AML-193 (cell line): ENCODE results near the gene TPD52L2.
"Not testable (repeated sequence)": the region's sequence is repeated elsewhere in the genome, so short reads cannot be mapped to it uniquely, and the experiment has no call there.

ENCODE experiments used
- DNase-seq, 2 experiments: peaks; one replicate each; lab custom pipeline; 2025; lab: John Stamatoyannopoulos, UW

TPD52L2 gene

DNA sequence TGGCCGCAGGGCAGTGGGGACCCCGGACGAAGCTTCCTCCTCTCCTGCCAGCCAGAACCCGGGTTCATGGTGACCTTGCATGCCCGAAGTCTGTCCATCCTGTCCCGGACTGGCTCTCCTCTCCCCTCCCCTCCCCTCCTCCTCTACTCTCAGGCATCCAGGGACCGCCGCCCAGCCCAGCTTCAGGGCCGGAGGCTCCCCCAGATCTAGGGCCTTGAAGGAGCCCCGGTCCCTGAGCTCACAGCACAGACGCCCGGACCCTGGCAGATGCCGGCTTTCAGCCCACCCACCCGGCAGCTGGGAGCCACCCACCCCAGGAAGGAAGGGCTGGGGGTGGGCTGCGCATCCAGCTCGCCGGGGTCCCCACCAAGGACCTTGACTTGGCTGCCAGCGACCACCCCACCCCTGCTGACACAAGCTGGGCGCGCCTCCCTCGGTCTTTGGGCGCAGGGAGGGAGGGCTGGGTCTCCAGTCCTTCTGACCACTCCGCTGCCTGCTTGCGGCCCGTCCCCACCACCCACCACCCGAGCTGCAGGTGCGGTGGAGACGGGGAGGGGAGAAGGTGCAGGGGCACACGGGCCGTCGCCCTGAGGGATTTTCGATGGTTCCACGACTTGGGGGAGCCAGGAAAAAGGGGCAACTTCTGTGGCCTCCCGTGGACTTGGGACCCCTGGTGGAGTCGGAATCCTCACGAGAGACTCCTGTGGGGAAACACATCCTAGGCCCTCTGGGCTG lies 9.5 kb upstream of the TPD52L2 start:
- no peak for DNase-seq

DNA sequence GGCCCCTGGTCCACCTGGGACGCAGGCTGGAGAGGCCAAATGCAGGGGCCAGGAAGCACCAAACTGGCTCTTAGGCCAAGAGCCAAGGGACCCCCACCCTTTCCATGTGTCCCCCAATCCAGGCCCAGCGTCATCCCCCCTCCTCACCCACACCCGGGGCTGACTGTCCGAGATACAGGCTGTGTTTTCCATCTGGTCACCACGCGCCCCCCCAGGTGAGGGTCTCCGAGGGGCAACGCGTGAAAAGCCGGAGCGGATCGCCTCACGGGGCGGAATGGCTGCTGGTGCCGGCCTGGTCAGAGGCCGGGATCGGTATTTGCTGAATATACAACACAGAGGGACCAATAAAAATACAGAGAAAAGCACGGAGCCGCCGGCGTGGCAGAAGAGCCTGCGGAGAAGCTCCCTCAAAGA lies 9.0 kb upstream of the TPD52L2 start:
- no peak for DNase-seq

DNA sequence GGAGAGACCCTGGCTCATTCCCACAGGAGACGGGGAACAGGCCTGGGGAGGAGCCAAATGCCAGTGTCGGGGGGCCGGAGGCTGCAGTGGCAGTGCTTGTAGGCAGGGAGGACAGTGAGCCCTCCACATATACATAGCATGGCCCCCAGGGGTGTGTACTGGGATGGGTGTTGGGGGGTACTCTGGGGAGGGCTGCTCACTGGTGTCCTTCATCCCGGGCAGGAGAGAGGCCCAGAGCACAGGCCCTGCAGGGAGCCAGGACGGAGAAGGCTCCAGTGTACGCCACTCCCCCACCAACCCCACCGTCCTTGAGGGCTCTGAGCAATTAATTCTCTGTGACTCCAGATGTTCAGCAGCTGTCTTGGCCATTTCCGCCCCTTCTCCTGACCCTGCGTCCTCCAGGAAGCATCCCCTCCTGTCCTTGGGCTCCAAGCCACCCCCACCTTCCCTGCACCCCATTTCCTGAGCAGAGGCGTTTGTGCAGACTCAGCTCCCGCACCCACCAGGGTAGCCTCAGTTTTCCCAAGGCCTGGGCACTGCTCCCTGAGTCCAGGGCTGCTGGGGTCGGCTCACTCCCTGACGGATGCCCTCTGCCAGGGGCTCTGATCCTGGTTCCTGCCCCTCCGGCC lies 7.2 kb upstream of the TPD52L2 start:
- no peak for DNase-seq

DNA sequence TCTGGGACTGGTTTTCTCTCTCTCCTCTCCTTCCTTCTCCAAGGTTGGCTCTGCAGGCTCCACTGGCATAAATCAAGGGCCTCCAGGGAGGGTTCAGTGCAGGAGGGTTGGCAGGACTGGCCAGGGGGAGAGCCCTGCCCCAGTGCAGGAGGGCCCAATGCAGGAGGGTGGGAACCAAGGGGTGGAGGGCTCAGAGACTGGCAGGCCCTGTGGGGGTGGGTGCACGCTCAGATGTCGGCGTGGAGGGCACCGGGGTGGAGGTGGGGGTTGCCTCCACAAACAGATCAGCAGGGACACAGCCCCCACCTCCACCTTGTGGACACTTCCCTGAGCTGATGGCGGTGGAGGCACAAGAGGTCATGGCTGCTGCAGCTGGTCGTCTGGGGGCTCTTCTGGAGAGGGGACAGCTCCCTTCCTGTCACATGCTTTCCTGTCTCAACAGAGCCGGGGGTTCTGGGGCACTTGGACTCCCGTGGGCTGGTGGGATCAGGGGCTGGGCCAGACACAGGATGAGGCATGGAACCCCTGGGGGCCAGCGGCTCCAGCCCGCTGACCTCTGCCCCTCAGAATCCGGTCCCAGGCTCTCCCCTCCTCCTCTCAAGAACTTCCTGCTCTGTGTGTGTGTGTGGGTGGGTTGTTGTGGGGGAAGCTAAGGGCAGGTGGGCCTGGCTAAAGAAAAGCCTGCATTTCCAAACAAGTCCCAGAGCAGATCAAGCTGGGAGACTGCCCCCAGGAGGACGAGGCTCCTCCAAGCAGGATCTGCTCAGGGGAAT lies 6.5 kb upstream of the TPD52L2 start:
- no peak for DNase-seq

DNA sequence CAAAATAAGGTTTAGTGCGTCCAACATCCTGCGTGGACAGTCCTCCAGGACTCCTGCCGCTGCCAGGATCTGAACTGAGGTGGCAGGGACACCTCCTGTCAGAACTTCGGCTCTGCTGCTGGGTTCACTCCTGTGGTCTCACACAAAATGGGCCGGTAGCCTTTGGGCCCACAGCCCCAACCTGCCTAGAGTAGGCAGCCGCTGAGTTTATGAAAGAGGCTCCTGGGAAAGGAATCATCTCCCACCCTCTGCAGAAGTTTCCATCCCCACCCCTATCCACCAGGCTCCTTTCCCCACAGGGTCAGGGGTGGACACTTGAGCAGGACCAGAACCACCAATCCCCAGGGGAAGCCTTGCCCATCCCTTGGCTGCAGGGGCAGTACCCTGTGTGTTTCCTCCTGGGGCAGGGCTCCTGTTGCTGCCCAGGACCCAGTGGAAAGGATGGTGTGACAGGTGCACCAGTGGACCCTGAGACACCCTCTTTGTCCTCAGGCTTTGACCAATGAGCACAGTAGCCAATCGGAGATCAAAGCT lies 5.8 kb upstream of the TPD52L2 start:
- no peak for DNase-seq

- no peak for DNase-seq
Observed at GRCh38 chr20:63860325-63861051, 4.6 kb upstream of the TPD52L2 start.

DNA sequence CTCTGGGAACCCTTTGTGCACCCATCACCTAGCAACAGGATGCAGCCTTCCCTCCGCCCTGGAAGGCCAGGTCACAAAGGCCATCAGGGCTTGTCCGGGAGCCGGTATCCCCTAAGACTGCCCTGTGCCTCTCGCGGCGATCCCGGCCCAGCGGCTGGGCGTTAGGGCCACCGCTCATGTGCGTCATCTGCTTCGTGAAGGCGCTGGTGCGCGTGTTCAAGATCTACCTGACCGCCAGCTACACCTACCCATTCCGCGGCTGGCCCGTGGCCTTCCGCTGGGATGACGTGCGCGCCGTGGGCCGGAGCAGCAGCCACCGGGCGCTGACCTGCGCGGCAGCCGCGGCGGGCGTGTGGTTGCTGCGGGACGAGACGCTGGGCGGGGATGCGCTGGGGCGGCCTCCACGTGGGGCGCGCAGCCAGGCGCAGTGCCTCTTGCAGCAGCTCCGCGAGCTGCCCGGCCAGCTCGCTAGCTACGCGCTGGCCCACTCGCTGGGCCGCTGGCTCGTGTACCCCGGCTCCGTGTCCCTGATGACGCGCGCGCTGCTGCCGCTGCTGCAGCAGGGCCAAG lies 3.6 kb upstream of the TPD52L2 start, which contains the start of gene ABHD16B:
Gene ABHD16B (plus strand): TSS at position 134 of the 570 bp plus-strand sequence. CDS start 43 bp downstream, at position 177.
- DNase-seq: no peak

DNA sequence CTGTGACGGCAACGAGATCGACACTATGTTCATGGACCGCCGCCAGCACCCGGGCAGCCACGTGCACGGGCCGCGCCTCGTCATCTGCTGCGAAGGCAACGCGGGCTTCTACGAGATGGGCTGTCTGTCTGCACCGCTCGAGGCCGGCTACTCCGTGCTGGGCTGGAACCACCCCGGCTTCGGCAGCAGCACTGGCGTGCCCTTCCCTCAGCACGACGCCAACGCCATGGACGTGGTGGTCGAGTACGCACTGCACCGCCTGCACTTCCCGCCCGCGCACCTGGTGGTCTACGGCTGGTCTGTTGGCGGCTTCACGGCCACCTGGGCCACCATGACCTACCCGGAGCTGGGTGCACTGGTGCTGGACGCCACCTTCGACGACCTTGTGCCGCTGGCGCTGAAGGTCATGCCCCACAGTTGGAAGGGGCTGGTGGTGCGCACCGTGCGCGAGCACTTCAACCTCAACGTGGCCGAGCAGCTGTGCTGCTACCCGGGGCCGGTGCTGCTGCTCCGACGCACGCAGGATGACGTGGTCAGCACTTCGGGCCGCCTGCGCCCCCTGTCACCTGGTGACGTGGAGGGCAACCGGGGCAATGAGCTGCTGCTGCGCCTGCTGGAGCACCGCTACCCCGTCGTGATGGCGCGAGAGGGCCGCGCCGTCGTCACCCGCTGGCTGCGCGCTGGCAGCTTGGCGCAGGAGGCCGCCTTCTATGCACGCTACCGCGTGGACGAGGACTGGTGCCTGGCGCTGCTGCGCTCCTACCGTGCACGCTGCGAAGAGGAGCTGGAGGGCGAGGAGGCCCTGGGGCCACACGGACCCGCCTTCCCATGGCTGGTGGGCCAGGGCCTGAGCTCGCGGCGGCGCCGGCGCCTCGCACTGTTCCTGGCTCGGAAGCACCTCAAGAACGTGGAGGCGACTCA lies 2.8 kb upstream of the TPD52L2 start:
- DNase-seq: no peak

DNA sequence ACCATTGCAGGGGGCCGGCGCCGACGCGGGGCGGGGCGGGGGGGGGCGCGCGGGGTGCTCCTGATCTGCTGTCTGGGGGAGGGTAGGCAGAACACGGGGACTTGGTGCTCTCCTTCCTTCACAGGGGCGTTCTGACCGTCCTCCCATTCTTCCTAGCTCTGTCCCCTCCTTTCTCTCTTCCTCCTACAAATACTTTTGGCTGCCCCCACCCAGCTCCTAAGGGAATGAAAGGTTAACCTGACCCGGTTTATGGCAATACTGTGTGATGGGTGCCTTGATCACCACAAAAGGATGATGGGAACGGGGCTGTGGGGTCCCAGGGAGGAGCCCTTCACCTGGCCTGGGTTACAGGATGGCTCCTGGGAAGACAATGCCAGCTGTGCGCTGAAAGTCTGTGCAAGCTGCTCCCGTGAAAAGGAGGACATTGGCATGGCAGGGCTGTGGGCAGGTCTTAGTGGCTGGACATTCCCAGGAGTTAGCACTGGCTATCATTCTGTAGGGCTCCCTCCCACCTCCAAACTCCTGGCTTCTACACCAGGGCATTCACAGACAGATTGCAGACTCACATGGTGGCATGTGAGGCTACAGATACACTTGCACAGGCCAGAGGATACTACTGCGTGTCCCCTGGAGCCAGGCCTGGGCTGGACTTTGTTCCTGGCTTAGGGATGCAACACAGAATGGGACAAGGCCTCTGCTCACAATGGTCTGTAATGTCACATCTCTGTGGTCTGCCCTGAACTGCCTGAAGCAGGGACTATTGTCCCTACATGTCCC lies 1.9 kb upstream of the TPD52L2 start:
- no peak for DNase-seq

DNA sequence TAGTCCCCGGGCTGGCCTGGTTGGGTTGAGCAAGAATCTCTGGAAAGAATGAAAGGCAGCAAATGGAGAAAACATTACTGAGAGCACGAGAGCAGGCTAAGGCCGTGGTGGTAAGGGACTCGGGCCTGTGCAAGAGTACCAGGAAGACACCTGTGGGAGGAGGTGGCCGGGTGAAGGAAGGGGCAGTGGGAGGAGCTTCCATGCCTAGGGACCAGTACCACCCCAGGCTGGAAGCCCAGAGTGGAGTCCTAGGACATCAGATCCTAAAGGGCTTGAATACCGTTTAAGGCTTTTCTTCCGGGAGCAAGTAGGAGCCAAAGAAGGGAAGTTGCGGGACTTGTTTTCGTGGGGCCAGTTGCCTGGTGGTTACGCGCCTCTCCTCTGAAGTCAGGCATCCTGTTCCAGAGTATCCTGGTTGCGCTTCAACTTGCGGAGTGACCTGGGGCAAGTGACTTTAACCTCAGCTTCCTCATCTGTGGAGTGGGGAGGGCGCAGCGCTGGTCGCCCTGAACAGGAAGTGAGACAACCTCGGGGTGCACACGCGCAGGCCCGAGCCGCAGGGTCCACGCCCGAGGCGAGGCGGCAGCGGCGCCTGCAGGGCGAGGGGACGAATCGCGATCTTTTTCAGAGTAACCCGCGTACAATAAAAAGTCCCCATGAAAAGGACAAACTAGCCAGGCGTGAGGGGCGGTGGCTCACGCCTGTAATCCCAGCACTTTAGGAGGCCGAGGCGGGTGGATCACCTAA lies 1.1 kb upstream of the TPD52L2 start:
- peak; percentile 96 to 97 for DNase-seq

DNA sequence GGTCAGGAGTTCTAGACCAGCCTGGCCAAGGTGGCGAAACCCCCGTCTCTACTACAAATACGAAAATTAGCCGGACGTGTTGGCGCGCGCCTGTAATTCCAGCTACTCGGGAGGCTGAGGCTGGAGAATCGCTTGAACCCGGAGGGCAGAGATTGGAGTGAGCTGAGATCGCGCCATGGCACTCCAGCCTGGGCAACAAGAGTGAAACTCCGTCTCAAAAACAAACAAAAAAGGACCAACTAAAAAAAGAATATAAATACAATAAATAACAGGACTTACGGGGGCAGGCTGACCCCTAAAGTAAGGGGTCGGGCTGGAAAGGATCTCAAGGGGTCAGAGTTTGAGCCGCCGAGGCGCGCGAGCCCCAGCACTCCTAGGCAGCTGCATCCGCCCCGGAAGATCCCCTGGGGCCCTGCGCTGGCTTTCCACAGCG lies 509 bp upstream of the TPD52L2 start:
- no peak for DNase-seq

DNA sequence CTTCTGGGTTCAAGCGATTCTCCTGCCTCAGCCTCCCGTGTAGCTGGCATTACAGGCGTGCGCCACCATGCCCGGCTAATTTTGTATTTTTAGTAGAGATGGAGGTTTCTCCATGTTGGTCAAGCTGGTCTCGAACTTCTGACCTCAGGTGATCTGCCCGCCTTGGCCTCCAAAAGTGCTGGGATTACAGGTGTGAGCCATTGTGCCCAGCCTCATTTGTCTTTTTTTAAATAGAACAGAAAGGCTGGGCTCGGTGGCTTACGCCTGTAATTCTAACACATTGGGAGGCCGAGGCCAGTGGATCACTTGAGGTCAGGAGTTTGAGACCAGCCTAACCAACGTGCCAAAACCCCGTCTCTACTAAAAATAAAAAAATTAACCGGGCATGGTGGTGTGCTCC lies 2.0 kb downstream of the TPD52L2 start:
- not testable (repeated sequence) for DNase-seq

DNA sequence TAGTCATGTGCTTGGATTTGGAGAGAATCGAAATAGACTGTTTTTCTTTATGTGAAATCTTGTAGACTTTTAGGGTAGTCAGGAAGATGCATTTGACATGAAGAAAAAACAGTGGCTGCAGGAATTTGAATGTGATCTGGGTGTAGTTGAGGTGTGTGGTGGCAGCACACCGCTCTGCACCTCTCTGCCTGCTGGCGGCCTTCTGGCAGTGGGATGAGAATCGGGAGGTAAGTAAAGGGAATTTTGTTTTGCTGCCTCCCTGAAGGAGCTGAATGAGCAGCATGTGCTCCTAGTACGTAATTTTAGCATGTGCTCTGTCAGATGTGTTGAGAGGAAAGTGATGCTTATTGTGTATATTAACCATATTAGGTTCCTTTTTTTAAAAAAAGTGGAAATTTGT lies 3.2 kb downstream of the TPD52L2 start:
- DNase-seq: no peak

DNA sequence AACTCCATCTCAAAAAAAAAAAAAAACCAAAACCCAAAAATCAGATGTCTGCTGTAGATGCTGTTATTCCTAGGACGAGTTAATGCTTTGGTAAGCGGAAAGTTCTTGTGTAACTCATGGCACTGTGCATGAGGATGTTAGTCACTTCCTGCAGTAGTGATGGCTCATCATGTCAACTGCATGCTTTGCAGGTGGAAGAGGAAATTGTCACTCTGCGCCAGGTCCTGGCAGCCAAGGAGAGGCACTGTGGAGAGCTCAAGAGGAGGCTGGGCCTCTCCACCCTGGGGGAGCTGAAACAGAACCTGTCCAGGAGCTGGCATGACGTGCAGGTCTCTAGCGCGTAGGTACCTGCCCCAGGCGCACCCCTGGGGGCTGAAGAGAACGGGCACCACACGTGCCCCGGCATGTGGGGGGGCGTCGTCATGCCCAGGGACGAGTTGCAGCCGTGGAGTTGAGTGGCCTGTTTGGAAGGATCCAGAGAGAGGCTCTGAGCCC lies 8.5 kb downstream of the TPD52L2 start:
- DNase-seq: peak; percentile 91 to 94

DNA sequence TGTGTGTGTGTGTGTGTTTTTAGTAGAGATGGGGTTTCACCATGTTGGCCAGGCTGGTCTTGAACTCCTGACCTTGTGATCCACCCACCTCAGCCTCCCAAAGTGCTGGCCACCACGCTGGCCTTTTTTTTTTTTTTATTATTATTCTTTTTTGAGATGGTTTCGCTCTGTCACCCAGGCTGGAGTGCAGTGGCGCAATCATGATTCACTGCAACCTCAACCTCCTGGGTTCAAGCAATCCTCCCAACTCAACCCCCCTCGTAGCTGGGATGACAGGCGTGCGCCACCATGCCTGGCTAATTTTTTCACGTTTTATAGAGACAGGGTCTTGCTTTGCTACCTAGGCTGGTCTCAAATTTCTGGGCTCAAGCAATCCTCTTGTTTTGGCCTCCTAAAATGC lies 9.2 kb downstream of the TPD52L2 start:
- DNase-seq: not testable (repeated sequence)

- no peak for DNase-seq
Observed at GRCh38 chr20:63876489-63877036, 11.5 kb downstream of the TPD52L2 start.

GRCh38 chr20:63877755-63878470 lies 12.8 kb downstream of the TPD52L2 start:
- no peak for DNase-seq
